Erythroblast (primary cell): ENCODE data around the gene FAM20C.

ENCODE experiments used
- GATA1 ChIP-seq: IDR thresholded peaks from 2 replicates; pipeline ENCODE4 v1.6.1; 2011; ENCODE audit warnings: low read depth, mild to moderate bottlenecking, control low read depth, low read length, moderate library complexity
- POLR2A ChIP-seq: IDR thresholded peaks from 2 replicates; pipeline ENCODE4 v1.6.1; 2011; ENCODE audit warnings: mild to moderate bottlenecking, low read length

DNA sequence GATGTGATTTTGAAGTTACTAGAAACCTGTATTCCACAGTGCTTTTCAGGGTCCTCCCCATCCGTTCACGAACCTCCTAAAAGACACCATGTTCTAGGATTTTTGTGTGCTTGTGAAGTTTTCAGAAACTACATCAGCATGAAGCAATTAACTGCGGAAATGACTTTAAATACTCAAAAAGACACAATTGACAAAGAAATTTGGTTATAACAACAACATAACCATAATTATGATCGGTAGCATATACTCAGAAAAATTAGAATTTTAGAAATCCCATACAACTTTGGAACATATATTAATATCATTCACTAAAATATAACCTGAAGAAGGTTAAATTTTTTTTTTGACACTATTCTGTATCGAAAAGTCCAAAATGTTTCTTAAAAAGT is 43.8 kb upstream of the FAM20C start:
- no peak for TF ChIP-seq POLR2A
- TF ChIP-seq GATA1, result no peak
